SK-N-SH (cell line): Measurements from ENCODE around the gene EEF1G. TPM values are rescaled to one million over a fixed set of nuclear protein-coding genes. Genes with fewer than 3 reads are reported as not detected.

Source experiments
- CTCF ChIP-seq: fragments of 200-600 bp; sonication (generic); IDR thresholded peaks from 2 replicates; pipeline ENCODE4 v1.6.1; 2017; ENCODE audit warnings: antibody characterized with exemption, mild to moderate bottlenecking, moderate library complexity
- EP300 ChIP-seq, 2 experiments: IDR thresholded peaks; 2 replicates each; pipeline versions ENCODE4 v1.4.0 to v1.6.1; 2012; ENCODE audit warnings: borderline replicate concordance in 1 of 2, low read depth in 1 of 2, low read length in 1 of 2
- FOXJ3 ChIP-seq: sonication (generic); formaldehyde crosslinking; IDR thresholded peaks from 2 replicates; pipeline ENCODE4 v1.5.1; 2020; ENCODE audit warnings: mild to moderate bottlenecking, missing genetic modification reagents
- GABPA ChIP-seq: IDR thresholded peaks from 2 replicates; pipeline ENCODE4 v1.4.0; 2012; ENCODE audit warnings: low read depth, mild to moderate bottlenecking
- JUND ChIP-seq: IDR thresholded peaks from 2 replicates; pipeline ENCODE4 v1.4.0; 2012
- NFIC ChIP-seq: IDR thresholded peaks from 2 replicates; pipeline ENCODE4 v1.4.0; 2012; ENCODE audit warnings: borderline replicate concordance
- NRF1 ChIP-seq: IDR thresholded peaks from 2 replicates; pipeline ENCODE4 v1.6.1; 2012; ENCODE audit warnings: low read depth, mild to moderate bottlenecking, low read length
- PBX3 ChIP-seq: IDR thresholded peaks from 2 replicates; pipeline ENCODE4; 2012
- POLR2AphosphoS5 ChIP-seq: IDR thresholded peaks from 2 replicates; pipeline ENCODE4 v1.6.1; 2012; ENCODE audit warnings: low read depth, low read length
- RAD21 ChIP-seq: IDR thresholded peaks from 2 replicates; pipeline ENCODE4 v1.6.1; 2012; ENCODE audit warnings: mild to moderate bottlenecking, low read length
- RCOR1 ChIP-seq: fragments of 150-350 bp; IDR thresholded peaks from 2 replicates; pipeline ENCODE4 v1.6.1; 2017; ENCODE audit warnings: antibody characterized with exemption, low read length
- RFX5 ChIP-seq: IDR thresholded peaks from 2 replicates; pipeline ENCODE4 v1.6.1; 2012; ENCODE audit warnings: mild to moderate bottlenecking, improper control_type of control experiment, low read length
- TAF1 ChIP-seq: IDR thresholded peaks from 2 replicates; pipeline ENCODE4 v1.6.1; 2012; ENCODE audit warnings: low read depth, mild to moderate bottlenecking, low read length, moderate library complexity, borderline replicate concordance
- TCF12 ChIP-seq: IDR thresholded peaks from 2 replicates; pipeline ENCODE4 v1.4.0; 2012
- USF1 ChIP-seq: IDR thresholded peaks from 2 replicates; pipeline ENCODE4 v1.4.0; 2012; ENCODE audit warnings: low read depth, borderline replicate concordance
- USF2 ChIP-seq: fragments of 150-350 bp; IDR thresholded peaks from 2 replicates; pipeline ENCODE4 v1.6.1; 2017; ENCODE audit warnings: antibody characterized with exemption, low read length, low read depth, borderline replicate concordance
- polyA plus RNA-seq, 3 experiments: library from polyadenylated mRNA; depleted of rRNA; stranded (reverse); fragments of >200 nt; gene quantifications; 2 replicates each; pipeline ENCODE4 v1.2.3, GENCODE V29; 2012
- TF ChIP-seq, protein P1 (sequence below): IDR thresholded peaks from 2 replicates; pipeline ENCODE4 v1.4.0; 2012; ENCODE audit warnings: low read depth, borderline replicate concordance

EEF1G gene
- polyA plus RNA-seq, 1 of the 3 experiments (the other 2 are of a cell fraction) = 1,853 TPM

DNA sequence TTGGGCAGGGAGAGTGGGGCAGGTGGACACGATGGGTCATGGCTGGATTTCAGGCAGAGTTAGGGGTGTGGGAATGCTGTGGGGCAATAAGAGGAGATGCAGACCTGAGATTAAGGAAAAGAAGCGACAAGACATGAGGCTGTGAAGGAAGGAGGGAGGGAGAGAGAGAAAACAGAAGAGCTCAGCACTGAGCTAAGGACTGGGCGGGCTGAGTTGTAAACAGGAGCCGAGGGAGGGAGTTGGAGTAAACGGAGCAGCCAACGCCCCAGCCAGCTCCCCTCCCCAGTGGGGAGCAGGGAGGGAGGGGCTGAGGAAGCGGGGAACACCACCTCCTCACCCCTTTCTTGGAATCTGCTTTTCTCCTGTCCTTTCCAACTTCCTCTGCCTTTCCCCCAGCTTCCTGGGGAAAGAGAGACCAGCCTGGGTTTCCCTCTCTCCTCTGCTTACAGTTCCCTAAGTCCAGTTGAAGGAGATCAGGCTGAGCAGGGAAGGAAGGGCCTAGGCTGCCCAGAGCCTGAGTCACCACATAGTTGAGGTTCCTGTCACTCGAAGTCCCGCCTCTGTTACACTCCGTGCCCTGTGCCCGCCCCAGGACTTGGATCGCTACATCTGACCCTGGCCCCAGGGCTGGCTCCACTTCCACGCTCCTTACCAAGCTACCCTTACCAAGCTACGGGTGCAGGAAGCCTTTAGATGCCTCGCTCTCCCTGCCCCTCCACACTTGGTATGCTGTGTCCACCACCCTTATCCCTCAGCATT lies 20.4 kb downstream of the EEF1G start (continued):
- TF ChIP-seq CTCF (no peak), FOXJ3 (CRISPR knock-in tag) (no peak), RFX5 (0 out of 2 replicates have a peak, but pooled peaks have one; percentile 30), RAD21 (no peak), NRF1 (no peak), USF1 (no peak), TAF1 (no peak), EP300 (IDR thresholded peaks at IDR 0.05; ENCODE audit: borderline replicate concordance in 1 of 2, low read depth in 1 of 2, low read length in 1 of 2) (peak in 1 of 2 experiments; percentile 91; a peak in 2 of 4 replicates), TCF12 (no peak; the same call in 1 of the 2 replicates), POLR2AphosphoS5 (peak; percentile 64), NFIC (no peak; the same call in none of the 2 replicates), PBX3 (peak; percentile 54), USF2 (no peak), RCOR1 (no peak), JUND (peak; percentile 78), GABPA (no peak)
- TF ChIP-seq, protein P1, sequence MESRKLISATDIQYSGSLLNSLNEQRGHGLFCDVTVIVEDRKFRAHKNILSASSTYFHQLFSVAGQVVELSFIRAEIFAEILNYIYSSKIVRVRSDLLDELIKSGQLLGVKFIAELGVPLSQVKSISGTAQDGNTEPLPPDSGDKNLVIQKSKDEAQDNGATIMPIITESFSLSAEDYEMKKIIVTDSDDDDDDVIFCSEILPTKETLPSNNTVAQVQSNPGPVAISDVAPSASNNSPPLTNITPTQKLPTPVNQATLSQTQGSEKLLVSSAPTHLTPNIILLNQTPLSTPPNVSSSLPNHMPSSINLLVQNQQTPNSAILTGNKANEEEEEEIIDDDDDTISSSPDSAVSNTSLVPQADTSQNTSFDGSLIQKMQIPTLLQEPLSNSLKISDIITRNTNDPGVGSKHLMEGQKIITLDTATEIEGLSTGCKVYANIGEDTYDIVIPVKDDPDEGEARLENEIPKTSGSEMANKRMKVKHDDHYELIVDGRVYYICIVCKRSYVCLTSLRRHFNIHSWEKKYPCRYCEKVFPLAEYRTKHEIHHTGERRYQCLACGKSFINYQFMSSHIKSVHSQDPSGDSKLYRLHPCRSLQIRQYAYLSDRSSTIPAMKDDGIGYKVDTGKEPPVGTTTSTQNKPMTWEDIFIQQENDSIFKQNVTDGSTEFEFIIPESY = peak; percentile 89; the same call in 1 of the 2 replicates
- TF ChIP-seq, all 33 proteins: peak for 14
